Measurements from ENCODE around the gene GPR27.
A peak's percentile ranks its signal among the peaks of the same experiment; 100 is the strongest.

GPR27 gene

DNA sequence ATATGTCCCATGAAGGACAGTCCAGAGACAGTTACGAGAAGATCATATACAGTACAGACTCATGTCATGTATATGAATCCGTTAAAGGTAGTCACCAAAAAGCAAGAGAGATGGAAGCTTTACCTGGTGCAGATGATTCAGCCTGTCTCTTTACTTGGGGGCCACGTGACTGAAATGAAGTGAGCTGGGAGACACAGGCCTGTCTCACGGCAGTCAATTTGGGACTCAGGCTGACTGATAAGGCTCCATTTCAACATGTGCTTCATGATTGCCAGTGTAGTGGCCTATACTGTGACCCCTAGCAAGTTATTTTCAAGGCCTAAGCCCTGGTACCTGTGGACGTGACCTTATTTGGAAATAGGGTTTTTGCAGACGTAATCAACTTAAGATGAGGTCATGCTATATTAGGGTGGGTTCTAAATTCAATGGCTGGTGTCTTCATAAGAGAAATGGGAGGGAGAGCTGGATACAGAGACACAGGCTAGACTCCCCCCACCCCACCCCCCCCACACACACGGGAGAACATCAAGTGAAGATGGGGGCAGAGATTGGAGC is 34.3 kb downstream of the GPR27 start:
- no peak for DNase-seq

DNA sequence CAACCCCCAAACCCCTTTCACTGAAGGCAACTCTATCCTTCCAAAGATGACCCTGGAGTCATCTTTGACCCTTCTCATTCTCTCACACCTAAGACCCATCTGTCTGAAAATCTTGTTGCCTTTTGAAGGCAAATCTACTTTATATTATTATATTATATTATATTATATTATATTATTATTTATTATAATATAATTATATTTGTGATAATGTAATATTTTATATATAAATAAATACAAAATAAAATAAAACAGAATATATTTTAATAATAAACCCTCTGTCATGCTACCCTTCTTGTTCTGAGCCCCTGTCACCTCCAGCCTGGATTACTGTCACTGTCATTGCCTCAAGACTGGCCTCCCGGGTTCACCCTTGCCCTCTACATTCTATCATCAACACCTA is 36.3 kb downstream of the GPR27 start:
- no peak for DNase-seq

DNA sequence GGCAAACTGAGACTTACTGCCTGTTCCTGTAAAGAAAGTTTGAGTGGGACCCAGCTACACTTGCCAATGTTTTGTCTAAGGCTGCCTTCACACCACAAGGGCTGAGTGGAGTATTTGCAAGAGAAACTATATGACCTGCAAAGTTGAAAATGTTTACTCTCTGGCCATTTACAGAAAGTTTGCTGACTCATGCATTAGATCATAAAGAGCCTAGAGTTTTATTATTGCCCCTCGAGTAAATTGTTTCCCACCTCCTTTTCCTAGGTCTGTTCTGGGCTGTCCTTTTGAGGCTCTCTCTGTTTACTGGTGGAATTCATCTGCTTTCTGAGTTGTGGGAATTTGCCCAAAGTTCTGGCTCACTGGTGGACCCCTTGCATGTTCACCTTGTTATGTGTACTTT is 38.0 kb downstream of the GPR27 start:
- DNase-seq = no peak

DNA sequence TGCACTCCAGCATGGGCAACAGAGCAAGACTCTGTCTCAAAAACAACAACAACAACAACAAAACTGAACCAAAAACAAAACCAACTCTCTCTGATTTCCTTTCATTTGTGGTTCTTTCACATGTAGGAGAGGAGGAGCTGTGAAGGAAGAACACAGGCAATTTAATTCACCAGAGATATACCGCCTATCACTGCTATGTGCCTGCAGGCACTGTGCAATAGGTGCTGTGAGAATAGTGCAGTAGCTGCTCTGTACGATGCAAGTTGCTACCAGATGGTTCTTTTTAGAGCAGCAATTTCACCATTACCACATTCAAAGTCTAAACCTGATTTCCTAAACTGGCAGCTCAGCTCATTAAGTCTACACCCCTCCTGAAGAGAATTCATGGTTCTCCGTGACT is 42.6 kb downstream of the GPR27 start:
- no peak for DNase-seq

DNA sequence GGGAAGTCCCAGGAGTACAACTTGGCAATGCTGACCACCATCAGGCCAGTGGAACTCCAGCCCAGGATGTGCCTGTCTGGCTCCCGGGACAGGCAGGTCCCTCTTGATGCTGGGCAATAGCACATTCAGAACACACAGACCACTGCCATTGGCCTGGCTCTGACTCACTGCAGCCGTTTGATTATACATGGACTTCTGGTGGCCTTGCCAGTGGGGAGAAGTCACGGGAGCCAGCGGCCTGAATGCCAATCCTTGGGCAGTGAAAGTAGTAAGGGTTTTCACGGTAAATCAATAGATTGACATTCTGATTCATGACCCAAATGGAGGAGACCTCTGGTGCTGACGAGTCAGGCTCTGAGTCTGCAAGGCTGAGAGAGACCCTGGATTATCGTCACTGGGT is 43.8 kb downstream of the GPR27 start:
- no peak for DNase-seq

DNA sequence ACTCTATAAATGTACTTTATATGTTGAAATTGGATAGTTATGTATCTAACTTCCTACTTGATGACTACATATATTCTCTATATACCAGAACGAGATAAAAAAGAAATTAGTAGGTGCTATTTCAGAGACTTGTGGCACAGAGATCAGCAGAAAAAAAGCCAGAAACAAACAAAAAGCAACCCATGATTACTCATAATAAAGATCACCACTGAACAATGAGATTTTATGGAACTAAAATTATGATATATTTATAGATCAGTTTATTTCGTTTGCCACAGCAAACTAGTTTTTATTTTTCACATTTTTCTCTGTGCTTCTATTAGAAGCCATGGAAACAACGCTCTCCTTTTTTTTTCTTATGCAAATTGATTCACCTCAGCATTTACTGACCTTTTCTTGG is 46.4 kb downstream of the GPR27 start:
- DNase-seq = no peak

DNA sequence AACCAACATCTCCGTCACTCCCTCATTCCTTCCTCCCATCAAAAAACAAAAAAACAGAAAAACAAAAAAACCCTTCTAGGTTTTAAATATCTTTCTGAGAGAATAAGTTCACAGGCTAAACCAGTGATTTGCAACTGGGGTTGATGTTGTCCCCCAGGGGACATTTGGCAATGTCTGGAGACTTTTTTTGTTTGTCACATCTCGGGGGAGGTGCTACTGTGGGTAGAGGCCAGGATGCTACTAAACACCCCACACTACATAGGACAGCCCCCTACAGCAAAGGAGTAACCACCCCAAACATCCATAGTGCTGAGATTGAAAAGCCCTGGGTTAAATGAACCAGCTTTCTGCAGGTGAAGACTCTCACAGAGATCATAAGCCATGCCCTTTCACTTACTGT is 48.3 kb downstream of the GPR27 start:
- no peak for DNase-seq

DNA sequence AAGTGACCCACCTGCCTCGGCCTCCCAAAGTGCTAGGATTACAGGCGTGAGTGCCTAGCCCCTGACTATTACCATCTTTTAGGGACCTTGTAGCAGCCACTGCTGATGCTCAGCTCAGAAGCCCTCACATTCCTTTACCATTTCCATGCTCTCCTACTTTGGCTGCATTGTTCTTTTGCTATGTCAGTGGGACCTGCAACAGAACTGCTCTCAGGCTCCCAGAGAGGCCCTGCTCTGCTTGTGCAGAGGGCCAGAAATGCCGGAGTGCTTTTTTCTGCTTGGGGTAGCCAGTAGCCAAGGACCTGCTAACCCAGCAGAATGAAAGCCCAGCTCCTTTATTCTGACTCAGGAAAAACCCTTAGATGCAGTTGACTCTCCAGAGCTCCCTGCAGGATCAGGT is 49.6 kb downstream of the GPR27 start:
- no peak for DNase-seq

DNA sequence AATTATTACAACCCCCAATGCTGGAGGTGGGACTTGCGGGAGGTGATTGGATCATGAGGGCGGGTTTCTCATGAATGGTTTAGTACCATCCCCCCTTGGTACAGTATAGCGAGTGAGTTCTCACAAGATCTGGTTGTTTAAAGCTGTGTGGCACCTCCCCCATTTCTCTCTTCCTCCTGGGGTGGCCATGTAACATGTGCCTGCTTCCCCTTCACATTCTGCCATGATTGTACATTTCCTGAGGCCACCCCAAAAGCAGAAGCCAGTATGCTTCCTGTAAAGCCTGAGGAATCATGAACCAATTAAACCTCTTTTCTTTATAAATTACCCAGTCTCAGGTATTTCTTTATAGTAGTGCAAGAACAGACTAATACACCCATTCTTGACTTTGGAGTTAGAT is 51.5 kb downstream of the GPR27 start:
- DNase-seq = peak in 1 of 2 donors; percentile 87

DNA sequence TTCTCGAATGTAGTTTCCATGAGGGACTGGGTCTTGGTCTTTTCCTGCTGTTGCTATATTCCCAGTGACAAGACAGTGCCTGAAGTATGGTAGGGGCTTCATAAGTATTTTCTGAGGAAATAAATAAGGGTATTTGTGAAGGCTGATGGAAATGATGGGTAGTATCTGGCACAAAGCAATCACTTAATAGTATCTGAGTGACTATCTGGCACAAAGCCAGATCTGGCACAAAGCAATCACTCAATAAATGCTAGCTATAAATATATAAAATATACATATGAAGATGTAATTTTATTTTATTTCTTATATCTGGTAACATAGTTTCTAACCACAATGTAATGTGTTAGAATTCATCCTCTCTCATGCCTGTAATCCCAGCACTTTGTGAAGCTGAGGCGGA is 52.0 kb downstream of the GPR27 start:
- DNase-seq = no peak
